B cell (primary cell): ENCODE results near the gene TARS1. TPM values are rescaled to one million over a fixed set of nuclear protein-coding genes. Genes with fewer than 3 reads are reported as not detected.

Experiments
- ATAC-seq: fragments of 200-7000 bp; cut with Tn5 transposase; one replicate; pipeline ENCODE4 v1.10.0; 2021; ENCODE audit warnings: low read depth, mild to moderate bottlenecking, moderate number of reproducible peaks, moderate library complexity
- CTCF ChIA-PET: fragments of 350-600 bp; sonication (Branson Sonifier 250); formaldehyde crosslinking; loops from one replicate; lab custom pipeline; 2021; ENCODE audit warnings: antibody characterized with exemption, inconsistent platforms; lab: Charles Lee
- POLR2A ChIA-PET: fragments of 350-600 bp; sonication (Branson Sonifier 250); formaldehyde crosslinking; loops from one replicate; lab custom pipeline; 2021; ENCODE audit warnings: antibody characterized with exemption; lab: Charles Lee
- DNase-seq: peaks from one replicate; pipeline ENCODE4 v3.0.0; 2013
- H2AFZ ChIP-seq: 2 replicates; pipeline ENCODE4 v1.6.1; 2012; ENCODE audit warnings: mild to moderate bottlenecking, low read depth, low read length; ENCODE audit not compliant: insufficient read depth, poor library complexity, severe bottlenecking
- H3K27ac ChIP-seq, 2 donors: 1 replicate in 1 of 2; 2 replicates in 1 of 2; pipeline ENCODE4 v1.5.1; 2012 to 2013; ENCODE audit warnings: low read length in 2 of 2, mild to moderate bottlenecking in 2 of 2, moderate library complexity in 1 of 2
- H3K27me3 ChIP-seq, 4 experiments: fragments of 200-600 bp in 1 of 4; sonication (generic) in 1 of 4; replicated peaks in 1 of 4; 1 replicate in 2 of 4; 2 replicates in 2 of 4; pipeline versions ENCODE4 v1.6.1 to v1.7.0; 2013 to 2016; ENCODE audit warnings: low read length in 3 of 4, mild to moderate bottlenecking in 2 of 4, mixed read lengths in 1 of 4, moderate library complexity in 1 of 4; ENCODE audit not compliant: insufficient read depth in 4 of 4, control insufficient read depth in 3 of 4; ENCODE audit errors: control extremely low read depth in 1 of 4
- H3K36me3 ChIP-seq, 2 experiments: replicated peaks in 1 of 2; 1 replicate in 1 of 2; 2 replicates in 1 of 2; pipeline versions ENCODE4 v1.6.1 to v1.7.1; 2013; ENCODE audit warnings: low read length in 1 of 2; ENCODE audit not compliant: insufficient read depth in 2 of 2, control insufficient read depth in 1 of 2; ENCODE audit errors: control extremely low read depth in 1 of 2, extremely low read depth in 1 of 2
- H3K4me1 ChIP-seq, 2 donors: fragments of 200-600 bp in 1 of 2; sonication (generic) in 1 of 2; 1 replicate in 1 of 2; 2 replicates in 1 of 2; pipeline versions ENCODE4 v1.5.1 to v1.6.1; 2013 to 2017; ENCODE audit warnings: low read length in 2 of 2; ENCODE audit not compliant: control insufficient read depth in 2 of 2, insufficient read depth in 2 of 2
- H3K4me2 ChIP-seq: replicated peaks from 2 replicates; pipeline ENCODE3; 2012; ENCODE audit warnings: mild to moderate bottlenecking, low read depth, low read length; ENCODE audit not compliant: poor library complexity, severe bottlenecking
- H3K4me3 ChIP-seq, 5 experiments: fragments of 200-600 bp in 1 of 5; sonication (generic) in 1 of 5; 1 replicate in 3 of 5; 2 replicates in 2 of 5; pipeline versions ENCODE4 v1.5.1 to v1.7.0; 2011 to 2016; ENCODE audit warnings: low read length in 4 of 5, mild to moderate bottlenecking in 4 of 5, low read depth in 2 of 5, control low read depth in 1 of 5, moderate library complexity in 1 of 5; ENCODE audit not compliant: insufficient read depth in 1 of 5; ENCODE audit errors: control extremely low read depth in 1 of 5, extremely low read depth in 1 of 5
- H3K79me2 ChIP-seq: fragments of 200-600 bp; sonication (generic); one replicate; pipeline ENCODE4 v1.6.0; 2016; ENCODE audit warnings: low read length; ENCODE audit not compliant: control insufficient read depth, insufficient read depth
- H3K9ac ChIP-seq: fragments of 200-600 bp; sonication (generic); 2 replicates; pipeline ENCODE4 v1.6.1; 2017; ENCODE audit warnings: mild to moderate bottlenecking, low read length, moderate library complexity
- H3K9me3 ChIP-seq, 3 donors: one replicate each; pipeline versions ENCODE4 v1.6.1 to v1.7.1; 2013; ENCODE audit warnings: low read length in 2 of 3; ENCODE audit not compliant: control insufficient read depth in 2 of 3, insufficient read depth in 1 of 3; ENCODE audit errors: control extremely low read depth in 1 of 3
- H4K20me1 ChIP-seq: 2 replicates; pipeline ENCODE4 v1.6.0; 2012; ENCODE audit warnings: mild to moderate bottlenecking, low read length; ENCODE audit not compliant: insufficient read depth, control insufficient read depth, poor library complexity, severe bottlenecking
- H3K27ac Mint-ChIP-seq: one replicate; pipeline ENCODE4 v1.8.0; 2021; ENCODE audit warnings: mixed read lengths
- H3K27me3 Mint-ChIP-seq: one replicate; pipeline ENCODE4 v1.8.0; 2021; ENCODE audit warnings: mixed read lengths
- H3K4me1 Mint-ChIP-seq: one replicate; pipeline ENCODE4 v1.8.0; 2021; ENCODE audit warnings: mixed read lengths
- H3K4me3 Mint-ChIP-seq: one replicate; pipeline ENCODE4 v1.8.0; 2021; ENCODE audit warnings: mixed read lengths
- H3K9me3 Mint-ChIP-seq: one replicate; pipeline ENCODE4 v1.8.0; 2022; ENCODE audit warnings: mixed read lengths; ENCODE audit not compliant: insufficient read depth
- EZH2 ChIP-seq: IDR thresholded peaks from 2 replicates; pipeline ENCODE4 v1.6.1; 2012; ENCODE audit warnings: borderline replicate concordance, low read depth, mild to moderate bottlenecking, moderate library complexity, low read length; ENCODE audit not compliant: insufficient read depth, poor library complexity, severe bottlenecking
- WGBS: methylation state at CpG from one replicate; pipeline ENCODE4 v1.1.5; 2013; ENCODE audit warnings: missing lambda C conversion rate; ENCODE audit not compliant: insufficient coverage; 5-methylcytosine and 5-hydroxymethylcytosine counted together
- intact Hi-C: fragments of 100-400 bp; cut with micrococcal nuclease; formaldehyde crosslinking; loops from one replicate; pipeline ENCODE4 v1.10.0; 2022
- polyA plus RNA-seq: library from polyadenylated mRNA; depleted of rRNA; stranded (reverse); fragments of >200 nt; gene quantifications from 2 replicates; pipeline ENCODE4 v1.2.3, GENCODE V29; 2012
- total RNA-seq, 2 donors: library from RNA; stranded (reverse); fragments of 120-200 nt in 1 of 2; gene quantifications; 1 replicate in 1 of 2; 2 replicates in 1 of 2; pipeline versions ENCODE4 v1.2.3 to v1.2.4, GENCODE V29; 2013 to 2022
- TF ChIP-seq, protein P1 (sequence below): fragments of 200-600 bp; IDR thresholded peaks from one replicate; pipeline ENCODE4 v1.8.0; 2022; ENCODE audit warnings: antibody characterized with exemption, mild to moderate bottlenecking

TARS1 gene
- total and polyA plus RNA-seq, 2 donors (not counting 1 experiment from before 2014, with no cell fraction given) = 11.0 to 66.0 TPM

DNA sequence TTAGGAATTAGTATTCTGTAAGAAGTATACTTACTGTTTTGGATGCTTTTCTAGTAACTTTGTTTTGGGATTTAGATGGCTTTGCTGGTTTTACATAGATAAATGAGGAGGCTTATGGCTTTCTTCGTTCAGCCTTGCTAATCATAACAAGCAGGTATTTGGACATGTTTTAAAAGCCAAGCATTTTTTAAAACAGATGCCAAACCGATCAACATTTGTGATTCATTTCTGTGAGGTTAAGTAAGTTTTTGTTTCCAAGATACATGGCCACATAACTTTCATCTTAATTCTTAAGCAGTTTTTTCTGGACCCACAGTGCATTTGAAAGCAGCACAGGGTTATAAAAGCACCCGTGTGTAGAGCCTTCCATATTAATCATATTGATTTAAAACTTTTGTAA, 21.7 kb downstream of the TARS1 start:
- H3K27me3 Mint-ChIP-seq = no peaks in the 10 kb centered on the region
- no peak overlapping the region for H3K27ac Mint-ChIP-seq
- Histone ChIP-seq H3K4me2 (no peak overlapping the region), H3K4me1 (no peaks in the 10 kb centered on the region), H3K4me3 (no peak overlapping the region), H2AFZ (no peak overlapping the region), H3K27ac (no peak overlapping the region), H3K36me3 (peaks cover 46 to 92% of the 10 kb centered on the region in 2 experiments), H3K79me2 (no peaks in the 10 kb centered on the region), H3K9ac (no peak overlapping the region), H4K20me1 (no peaks in the 10 kb centered on the region), H3K9me3 (no peaks in the 10 kb centered on the region), H3K27me3 (no peaks in the 10 kb centered on the region)
- no peaks in the 10 kb centered on the region for H3K4me1 Mint-ChIP-seq
- H3K9me3 Mint-ChIP-seq = no peaks in the 10 kb centered on the region
- TF ChIP-seq EZH2 = no peak
- TF ChIP-seq, protein P1, sequence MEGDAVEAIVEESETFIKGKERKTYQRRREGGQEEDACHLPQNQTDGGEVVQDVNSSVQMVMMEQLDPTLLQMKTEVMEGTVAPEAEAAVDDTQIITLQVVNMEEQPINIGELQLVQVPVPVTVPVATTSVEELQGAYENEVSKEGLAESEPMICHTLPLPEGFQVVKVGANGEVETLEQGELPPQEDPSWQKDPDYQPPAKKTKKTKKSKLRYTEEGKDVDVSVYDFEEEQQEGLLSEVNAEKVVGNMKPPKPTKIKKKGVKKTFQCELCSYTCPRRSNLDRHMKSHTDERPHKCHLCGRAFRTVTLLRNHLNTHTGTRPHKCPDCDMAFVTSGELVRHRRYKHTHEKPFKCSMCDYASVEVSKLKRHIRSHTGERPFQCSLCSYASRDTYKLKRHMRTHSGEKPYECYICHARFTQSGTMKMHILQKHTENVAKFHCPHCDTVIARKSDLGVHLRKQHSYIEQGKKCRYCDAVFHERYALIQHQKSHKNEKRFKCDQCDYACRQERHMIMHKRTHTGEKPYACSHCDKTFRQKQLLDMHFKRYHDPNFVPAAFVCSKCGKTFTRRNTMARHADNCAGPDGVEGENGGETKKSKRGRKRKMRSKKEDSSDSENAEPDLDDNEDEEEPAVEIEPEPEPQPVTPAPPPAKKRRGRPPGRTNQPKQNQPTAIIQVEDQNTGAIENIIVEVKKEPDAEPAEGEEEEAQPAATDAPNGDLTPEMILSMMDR = no peak
- ChIA-PET CTCF (no interaction called here), POLR2A (no interaction called here)
- ATAC-seq (no peak), DNase-seq (no peak)
- no CpG with 5 or more reads among the region's 3 CpGs for WGBS
- intact Hi-C loops = no loop called here
- H3K4me3 Mint-ChIP-seq = no peak overlapping the region

DNA sequence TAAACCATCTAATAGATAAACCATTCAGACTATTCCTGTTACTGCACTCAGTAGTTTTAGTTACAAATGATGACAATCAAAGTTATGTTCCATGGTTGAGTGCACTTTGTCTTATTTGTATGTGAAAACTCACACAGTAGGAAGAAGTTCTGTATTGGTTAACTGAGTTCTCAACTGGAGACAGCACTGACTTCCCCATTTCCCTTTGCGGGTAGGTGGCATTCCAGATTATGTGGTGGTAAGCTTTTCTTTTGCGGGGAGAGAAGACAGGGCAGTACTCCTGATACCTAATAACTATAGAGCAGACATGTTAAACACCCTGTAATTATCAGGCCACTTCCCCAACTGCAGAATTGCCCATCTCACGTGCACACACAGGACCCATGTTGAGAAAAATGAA, 24.4 kb downstream of the TARS1 start:
- POLR2A ChIA-PET = no interaction called here
- Histone ChIP-seq H3K9ac (no peak overlapping the region), H4K20me1 (no peaks in the 10 kb centered on the region), H3K27ac (no peak overlapping the region), H3K27me3 (no peaks in the 10 kb centered on the region), H3K36me3 (peaks cover 39 to 88% of the 10 kb centered on the region in 2 experiments), H3K9me3 (no peaks in the 10 kb centered on the region), H2AFZ (no peak overlapping the region), H3K79me2 (no peaks in the 10 kb centered on the region), H3K4me3 (no peak overlapping the region), H3K4me2 (no peak overlapping the region), H3K4me1 (no peaks in the 10 kb centered on the region)
- no peak overlapping the region for H3K27ac Mint-ChIP-seq
- CTCF ChIA-PET = no interaction called here
- H3K27me3 Mint-ChIP-seq = no peaks in the 10 kb centered on the region
- no CpG with 5 or more reads among the region's 3 CpGs for WGBS
- H3K4me3 Mint-ChIP-seq = no peak overlapping the region
- no peak for DNase-seq
- no peaks in the 10 kb centered on the region for H3K9me3 Mint-ChIP-seq
- no peak for TF ChIP-seq EZH2
- TF ChIP-seq, protein P1 = no peak
- ATAC-seq = no peak
- no peaks in the 10 kb centered on the region for H3K4me1 Mint-ChIP-seq
- intact Hi-C loops = no loop called here
